ENCODE data around the gene ARAP3.

ARAP3 gene

DNA sequence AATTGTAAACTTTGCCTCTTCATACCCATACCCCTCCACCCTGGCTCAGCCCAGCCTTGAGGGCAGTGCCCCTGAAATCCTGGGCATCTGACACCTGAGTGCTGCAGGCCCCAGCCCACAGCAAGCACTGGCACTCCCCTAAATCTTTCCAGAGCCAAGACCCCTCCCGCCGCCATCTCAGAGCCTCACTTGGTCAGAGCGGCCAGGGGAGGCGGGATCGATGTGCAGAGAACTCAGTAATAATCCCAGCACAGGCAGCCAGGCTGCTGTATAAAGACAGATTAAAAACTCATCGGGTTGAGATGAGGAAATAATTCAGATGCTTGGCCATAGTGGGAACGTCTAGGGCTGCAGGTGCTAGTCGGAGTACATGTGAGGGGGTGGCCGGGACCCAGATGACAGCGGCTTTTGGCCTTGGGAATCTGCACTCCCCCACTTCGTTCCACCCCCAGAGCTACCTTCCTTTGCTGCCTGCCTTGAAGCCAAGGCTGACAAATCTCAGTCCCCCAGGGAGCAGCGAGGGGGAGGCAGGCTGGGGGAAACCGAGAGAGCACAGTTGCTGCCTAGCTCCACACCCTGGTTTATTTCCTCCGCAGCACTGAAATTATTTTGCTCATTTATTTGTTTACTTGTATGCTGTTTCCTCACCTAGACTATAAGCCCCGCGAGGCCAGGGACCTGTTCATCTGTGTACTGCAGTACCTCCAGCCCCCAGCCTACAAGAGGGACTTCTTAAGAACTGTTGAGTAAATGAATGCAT, 19.5 kb upstream of the ARAP3 start:
- TF ChIP-seq, protein P1, sequence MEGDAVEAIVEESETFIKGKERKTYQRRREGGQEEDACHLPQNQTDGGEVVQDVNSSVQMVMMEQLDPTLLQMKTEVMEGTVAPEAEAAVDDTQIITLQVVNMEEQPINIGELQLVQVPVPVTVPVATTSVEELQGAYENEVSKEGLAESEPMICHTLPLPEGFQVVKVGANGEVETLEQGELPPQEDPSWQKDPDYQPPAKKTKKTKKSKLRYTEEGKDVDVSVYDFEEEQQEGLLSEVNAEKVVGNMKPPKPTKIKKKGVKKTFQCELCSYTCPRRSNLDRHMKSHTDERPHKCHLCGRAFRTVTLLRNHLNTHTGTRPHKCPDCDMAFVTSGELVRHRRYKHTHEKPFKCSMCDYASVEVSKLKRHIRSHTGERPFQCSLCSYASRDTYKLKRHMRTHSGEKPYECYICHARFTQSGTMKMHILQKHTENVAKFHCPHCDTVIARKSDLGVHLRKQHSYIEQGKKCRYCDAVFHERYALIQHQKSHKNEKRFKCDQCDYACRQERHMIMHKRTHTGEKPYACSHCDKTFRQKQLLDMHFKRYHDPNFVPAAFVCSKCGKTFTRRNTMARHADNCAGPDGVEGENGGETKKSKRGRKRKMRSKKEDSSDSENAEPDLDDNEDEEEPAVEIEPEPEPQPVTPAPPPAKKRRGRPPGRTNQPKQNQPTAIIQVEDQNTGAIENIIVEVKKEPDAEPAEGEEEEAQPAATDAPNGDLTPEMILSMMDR (conservative IDR thresholded peaks at IDR 0.05; ENCODE audit: control insufficient read depth, insufficient read depth, low read depth, low read length) = no peak
- H3K4me3 ChIP-seq (ENCODE audit: control insufficient read depth, low read depth, low read length) = no peak overlapping the region
- no peak for DNase-seq (ENCODE audit: low read depth)

DNA sequence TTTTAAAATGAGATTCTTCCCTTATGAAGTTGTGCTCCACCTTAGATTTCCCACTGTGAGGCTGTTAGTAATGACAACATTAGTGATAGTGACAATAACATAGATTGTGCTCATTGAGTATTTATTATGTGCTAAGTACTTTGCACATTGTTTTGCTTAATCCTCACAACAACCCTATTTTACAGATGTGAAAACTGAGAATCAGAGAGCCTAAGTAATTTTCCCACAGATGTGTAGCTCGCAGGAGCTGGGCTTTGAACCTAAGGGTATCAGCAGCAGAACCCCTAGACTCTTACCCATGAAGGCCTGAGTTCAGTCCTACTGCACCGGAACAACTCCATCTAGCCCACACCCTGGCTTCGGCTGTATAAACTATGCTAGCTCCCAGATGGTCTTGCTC, 15.6 kb upstream of the ARAP3 start:
- no peak overlapping the region for H3K4me3 ChIP-seq (ENCODE audit: control insufficient read depth, low read depth, low read length)
- TF ChIP-seq, protein P1 (conservative IDR thresholded peaks at IDR 0.05; ENCODE audit: control insufficient read depth, insufficient read depth, low read depth, low read length) = no peak
- DNase-seq (ENCODE audit: low read depth) = no peak

DNA sequence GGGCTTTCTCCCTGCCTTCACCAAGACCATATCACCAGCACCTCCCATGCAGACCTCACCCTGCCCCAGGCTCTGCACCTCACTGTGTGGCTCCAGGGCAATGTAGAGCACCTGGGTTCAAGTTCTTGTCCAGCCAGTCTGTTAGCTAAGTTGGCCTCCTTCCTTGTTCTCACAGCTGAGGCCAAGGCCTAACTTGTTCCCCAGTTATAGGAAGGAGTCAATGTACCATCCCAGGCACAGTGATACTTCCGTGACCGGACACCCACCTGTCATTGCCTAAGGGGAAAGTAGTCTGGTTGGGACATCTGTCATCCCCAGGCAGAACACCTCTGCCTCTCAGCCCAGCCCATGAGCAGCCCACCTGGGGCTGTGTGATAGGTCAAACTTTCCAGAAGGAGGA, 14.4 kb upstream of the ARAP3 start:
- DNase-seq (ENCODE audit: low read depth) = no peak
- no peak overlapping the region for H3K4me3 ChIP-seq (ENCODE audit: control insufficient read depth, low read depth, low read length)
- TF ChIP-seq, protein P1 (conservative IDR thresholded peaks at IDR 0.05; ENCODE audit: control insufficient read depth, insufficient read depth, low read depth, low read length) = no peak

DNA sequence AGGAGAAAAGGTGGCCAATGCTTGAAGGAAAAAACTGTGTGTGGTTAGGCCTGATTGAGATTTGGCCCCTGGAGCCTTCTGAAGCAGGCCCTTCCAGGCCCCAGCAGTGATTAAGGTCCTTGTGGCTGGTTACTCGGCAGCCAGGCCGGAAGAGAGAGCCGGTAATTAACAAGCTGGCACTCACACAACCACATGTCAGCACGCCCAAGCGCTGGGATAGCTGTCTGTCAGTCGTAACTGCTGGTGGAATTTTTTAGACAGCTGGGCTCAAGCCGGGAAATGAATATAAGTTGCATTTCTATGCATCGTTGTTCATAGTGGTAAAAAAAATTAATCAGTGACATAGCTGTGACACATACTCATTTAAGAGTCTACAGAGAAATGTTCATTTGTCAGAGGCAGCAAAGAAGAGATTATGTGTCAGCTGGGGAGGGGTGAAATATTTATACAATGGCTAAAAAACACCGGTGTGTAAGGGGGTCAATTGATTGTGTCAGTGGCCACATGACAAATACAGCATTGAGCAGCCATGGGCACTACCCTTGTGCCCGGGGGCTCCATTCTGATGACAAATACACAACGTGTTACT, 13.7 kb upstream of the ARAP3 start:
- no peak for DNase-seq (ENCODE audit: low read depth)
- H3K4me3 ChIP-seq (ENCODE audit: control insufficient read depth, low read depth, low read length) = no peak overlapping the region
- TF ChIP-seq, protein P1 (conservative IDR thresholded peaks at IDR 0.05; ENCODE audit: control insufficient read depth, insufficient read depth, low read depth, low read length) = no peak

DNA sequence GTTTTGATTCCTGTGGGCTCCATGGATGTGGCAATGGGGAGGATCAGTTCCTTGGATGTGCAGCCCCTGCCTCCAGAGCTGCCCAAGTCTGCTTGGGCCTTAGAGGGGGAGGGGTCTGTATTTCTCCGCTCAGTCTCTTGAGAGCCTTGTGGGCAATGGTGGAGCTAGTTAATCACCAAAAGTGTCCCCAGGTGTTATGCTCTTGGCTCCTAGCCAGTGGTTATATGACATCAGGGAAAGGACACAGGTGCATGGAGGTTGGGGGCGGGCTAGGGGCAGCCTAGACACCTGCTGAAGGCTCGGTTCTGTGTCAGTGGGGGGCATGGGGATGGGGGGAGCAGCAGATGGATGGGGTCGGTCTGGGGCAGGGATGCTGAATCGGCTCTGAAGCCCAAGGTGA, 12.4 kb upstream of the ARAP3 start:
- no peak for DNase-seq (ENCODE audit: low read depth)
- TF ChIP-seq, protein P1 (conservative IDR thresholded peaks at IDR 0.05; ENCODE audit: control insufficient read depth, insufficient read depth, low read depth, low read length) = no peak
- no peak overlapping the region for H3K4me3 ChIP-seq (ENCODE audit: control insufficient read depth, low read depth, low read length)

DNA sequence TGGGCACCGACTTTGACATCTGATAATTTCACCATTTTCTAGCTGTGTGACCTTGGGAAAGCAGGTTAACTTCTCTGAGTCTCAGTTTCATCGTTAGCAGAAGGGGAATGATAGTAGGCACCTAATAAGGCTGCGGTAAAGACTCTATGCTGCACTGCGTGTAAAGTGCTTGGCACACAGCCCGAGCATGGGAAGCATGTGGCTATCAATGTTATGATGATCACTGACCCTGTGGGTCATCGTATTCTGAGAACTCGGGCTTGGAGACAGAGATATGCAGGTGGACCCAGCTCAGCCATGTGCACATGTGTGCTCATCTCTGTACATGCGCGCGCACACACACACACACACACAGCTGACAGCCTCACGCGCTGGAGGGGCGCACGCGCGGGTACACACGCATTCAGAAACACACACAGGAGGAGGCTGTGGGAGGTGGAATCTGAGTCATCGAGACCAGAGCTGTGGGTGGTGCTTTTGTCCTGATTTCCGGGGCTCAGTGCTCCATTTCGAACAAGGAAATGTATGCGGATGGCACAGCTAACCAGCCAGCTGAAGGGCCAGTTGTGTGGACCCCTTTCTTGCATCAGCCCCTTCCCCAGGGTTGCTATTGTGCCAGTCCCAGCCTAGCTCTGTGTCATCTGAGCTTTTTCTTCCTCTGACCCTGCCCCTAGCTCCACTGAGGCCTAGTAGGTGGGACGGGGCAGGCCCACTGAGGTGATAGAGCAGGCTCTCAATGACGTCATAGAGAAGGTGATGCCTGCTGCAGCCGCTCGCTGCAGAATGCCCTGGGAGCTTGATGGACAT, 11.1 kb upstream of the ARAP3 start:
- H3K4me3 ChIP-seq (ENCODE audit: control insufficient read depth, low read depth, low read length) = no peak overlapping the region
- DNase-seq (ENCODE audit: low read depth) = peak; percentile 62
- TF ChIP-seq, protein P1 (conservative IDR thresholded peaks at IDR 0.05; ENCODE audit: control insufficient read depth, insufficient read depth, low read depth, low read length) = no peak

Measured in fibroblast of mammary gland (primary cell).